HG03378 (cell line): Measurements from ENCODE around the gene ADARB2.

ENCODE experiments used
- ATAC-seq: cut with Tn5 transposase; IDR thresholded peaks from one replicate; pipeline ENCODE4 v1.9.1; 2021; ENCODE audit warnings: mild to moderate bottlenecking, moderate library complexity; ENCODE audit not compliant: unreplicated experiment

The ADARB2 gene

DNA sequence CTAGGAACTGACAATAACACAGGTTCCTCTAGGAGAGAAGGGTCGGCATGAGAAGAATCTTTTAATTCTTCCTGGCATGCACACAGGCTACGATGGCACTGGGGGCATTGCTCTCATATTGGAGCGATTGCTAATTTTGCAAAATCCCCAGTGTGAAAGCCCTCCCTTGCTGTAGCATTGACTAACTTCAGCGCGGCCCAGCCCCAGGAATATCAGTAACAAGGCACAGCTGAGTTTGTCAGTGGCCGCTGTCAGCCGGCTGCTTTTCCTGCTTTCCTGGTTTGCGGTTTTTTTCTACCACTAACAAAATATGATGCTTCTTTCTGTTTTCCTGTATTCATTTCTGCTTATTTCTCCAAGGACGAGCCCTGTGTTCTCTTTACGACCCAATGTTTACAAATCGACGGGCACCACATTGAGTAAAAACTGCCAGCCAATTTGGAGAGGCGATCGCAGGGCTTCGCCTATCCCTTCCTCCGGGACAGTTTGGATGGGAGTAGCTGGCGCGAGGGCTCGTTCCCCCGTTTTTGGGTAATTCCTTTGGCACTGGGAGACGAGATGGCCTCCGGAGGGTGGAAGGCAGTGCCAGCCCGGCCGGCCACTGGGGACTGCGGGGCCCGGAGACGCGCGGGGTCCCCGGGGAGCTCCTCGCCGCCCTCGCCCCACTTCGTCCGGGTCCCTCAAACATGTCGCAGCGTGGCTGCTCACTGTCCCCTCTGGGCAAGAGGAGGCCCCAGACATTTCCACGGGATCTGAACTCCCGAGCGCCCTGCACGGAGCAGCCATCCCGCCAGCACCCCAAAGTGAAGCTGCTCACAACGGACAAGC, 967 bp downstream of the ADARB2 start:
- ATAC-seq: no peak

DNA sequence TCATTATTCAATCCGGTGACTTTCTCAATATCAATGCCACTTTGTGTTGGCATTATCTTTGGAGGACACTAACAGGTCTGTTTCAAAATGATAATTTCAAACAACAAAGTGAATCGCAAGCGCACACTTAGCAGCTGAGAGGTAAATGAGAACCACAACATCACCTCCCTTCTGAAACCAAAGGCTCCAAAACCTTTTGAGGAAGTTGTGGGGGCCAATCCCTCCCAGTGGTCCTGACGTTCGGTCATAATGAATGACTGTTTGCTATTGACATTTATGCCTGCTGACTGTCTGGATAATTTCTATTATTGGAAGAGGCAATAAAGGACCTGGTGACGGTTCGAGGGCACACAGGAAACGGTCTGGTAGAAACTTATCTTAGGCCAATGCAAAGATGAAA, 1.8 kb downstream of the ADARB2 start:
- no peak for ATAC-seq

DNA sequence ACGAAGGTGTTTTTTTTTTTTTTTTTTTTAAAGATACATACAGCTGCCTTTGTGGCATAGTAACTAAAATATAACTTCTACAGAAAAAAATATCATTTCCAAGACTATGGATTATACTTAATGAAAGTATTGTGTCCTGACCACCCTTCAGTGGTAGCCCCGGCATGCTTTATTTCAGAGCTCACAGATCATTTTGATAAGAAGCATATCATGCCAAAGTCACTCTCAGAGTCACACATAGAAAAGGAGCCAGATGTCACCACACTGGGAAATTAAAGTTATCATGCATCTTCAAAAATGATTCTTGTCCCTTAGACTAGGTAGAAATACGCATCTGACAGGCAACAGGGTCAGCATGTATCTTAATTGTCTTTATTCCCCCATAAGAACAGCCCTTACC, 3.0 kb downstream of the ADARB2 start:
- no peak for ATAC-seq

DNA sequence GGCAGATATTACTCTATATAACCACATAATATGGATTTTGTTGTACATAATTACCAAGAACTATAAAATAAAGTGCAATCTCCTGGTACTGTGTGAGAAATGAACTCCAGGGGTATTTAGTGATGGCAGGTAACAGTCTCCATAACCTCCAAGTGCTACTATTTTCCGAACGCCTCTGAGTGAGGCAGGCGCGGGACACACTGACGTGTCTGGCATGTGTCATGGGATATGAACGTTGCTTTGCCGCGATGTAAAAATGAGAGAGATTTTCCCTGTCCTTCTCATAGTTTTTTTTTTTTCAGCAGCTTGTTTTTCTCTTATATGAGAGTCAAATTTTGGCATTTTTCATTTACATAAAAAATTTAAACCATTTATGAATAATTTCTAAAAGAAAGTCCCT, 3.6 kb downstream of the ADARB2 start:
- ATAC-seq: no peak

DNA sequence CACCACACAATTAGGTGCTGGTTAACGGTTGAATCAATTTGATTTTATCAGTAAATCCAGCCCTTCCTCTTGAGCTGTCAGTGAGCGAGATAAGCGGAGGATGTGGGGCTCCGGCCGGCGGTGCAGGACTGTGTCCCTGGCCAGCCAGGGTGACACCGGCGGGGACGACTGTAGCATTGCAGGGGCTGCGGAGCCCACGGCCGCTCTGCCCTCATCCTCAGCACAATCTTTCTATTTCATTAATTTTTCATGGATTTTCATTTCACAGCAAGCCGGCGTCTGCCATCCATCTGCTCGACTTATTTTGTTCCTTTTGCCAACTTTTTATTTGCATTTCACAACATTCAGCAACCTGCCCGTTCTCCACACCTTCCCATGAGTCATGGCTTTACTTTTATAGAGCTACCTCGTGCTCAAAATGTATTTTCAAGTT, 4.7 kb downstream of the ADARB2 start:
- ATAC-seq: no peak

DNA sequence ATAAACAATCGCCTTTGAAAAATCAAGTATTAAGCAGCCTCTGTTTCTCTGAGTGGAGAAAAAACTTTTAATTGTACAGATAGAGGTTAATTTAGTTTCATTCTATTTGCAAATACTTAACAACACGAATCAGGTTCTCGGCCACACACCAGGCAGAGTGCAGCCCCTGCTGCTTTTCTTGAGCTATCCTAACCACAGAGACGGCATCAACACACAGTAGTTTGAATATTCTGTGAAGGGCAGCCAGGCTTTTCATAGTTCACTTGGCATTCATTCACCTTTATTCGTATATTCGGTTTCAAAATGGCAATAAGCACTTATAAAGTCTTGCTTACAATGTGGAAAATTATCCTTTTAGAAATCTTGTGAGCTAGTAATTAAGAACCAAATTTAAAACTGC, 5.7 kb downstream of the ADARB2 start:
- ATAC-seq: no peak

DNA sequence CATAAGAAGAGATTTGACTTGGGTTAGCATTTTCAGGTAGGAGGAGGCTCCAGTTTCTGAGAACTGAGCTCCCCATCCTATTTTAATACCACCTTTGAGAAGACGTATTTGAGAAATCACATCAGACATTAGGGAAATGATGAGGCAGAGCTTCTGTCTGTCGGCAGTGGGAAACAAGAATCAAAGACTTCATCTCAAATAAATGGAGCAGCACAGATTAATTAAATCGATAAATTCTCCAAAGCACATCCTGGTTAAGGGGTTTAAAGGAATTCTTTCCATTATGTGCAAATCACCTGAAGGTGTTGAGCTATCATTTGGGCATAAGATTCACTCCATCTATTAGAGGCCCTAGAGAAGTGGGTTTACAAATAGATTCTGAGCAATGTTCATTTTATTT, 7.6 kb downstream of the ADARB2 start:
- ATAC-seq: no peak

DNA sequence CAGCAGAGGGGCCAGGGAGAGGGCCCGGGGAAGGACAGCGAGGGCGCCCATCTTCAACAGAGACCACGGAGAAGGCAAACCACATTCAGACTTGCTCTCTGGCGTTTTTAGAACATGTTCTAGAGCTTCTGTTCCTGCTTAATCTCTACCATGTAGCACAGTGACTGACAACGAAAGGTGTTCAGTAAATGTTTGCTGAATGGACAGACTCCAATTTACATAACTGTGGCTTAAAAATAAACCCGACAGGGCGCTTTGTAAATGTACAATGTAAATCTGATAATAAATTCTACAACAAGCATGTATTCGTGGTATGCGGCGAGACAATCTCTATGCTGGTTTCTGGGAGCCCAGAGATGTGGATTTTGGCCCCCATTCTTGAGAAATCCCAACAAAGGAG, 10.5 kb downstream of the ADARB2 start:
- ATAC-seq: no peak

DNA sequence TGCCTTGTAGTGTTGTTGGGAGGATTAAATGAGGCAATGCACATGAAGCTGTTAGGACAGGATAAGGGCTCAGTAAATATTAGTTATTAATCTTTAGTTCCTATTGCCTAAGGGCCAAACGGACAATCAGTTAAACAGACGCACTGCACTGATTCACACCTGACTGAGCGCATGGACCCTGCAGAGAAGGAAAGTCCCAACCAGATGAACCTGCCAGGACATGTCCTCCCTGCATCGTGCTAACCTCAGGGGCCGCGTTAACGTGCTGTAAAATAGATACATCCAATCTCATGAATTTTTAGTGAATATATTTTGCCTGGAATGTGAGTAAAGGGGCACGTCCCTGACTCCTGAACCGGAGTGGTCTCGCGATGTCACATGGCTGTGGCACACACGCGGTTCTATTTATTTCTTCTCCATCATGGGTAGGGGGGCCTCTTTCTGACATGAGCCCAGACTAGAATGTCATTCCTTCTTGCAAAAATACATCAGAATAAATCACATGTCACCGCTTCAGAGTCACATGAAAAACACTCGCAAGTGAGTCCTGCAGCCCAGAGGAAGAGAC, 12.3 kb downstream of the ADARB2 start:
- no peak for ATAC-seq

DNA sequence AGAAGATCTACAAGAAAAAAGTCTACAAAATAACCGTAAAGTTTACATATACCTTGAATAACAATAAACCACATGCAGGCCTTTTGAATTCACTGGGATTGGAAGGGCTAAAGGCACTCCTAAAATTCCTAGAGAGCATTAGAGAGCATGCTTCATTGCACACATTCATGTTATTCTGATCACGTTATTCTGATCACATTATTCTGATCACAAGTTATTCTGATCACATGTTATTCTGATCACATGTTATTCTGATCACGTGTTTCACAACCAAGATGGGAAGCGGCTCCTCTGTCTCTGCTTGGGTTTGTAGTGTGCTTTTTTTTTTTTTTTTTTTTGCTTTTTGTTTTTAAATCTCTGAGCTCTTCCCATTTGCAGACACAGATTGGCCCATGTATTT, 20.5 kb downstream of the ADARB2 start:
- ATAC-seq: no peak

DNA sequence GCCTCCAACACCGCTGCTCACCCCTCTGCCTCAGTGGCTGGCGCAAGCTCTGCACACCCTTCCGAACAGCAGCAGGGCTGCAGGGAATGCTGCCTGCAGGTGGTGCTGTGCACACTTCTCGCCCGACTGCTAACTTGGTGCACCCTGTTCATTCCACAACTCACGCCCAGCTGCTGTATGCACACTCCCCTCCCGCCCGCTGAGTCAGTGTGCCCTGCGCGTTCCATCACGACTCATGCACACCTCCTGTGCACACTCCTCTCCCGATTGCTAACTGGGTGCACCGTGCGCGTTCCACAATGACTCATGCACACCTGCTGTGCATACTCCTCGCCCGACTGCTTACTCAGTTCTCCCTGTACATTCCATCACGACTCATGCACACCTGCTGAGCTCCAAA, 21.5 kb downstream of the ADARB2 start:
- no peak for ATAC-seq

DNA sequence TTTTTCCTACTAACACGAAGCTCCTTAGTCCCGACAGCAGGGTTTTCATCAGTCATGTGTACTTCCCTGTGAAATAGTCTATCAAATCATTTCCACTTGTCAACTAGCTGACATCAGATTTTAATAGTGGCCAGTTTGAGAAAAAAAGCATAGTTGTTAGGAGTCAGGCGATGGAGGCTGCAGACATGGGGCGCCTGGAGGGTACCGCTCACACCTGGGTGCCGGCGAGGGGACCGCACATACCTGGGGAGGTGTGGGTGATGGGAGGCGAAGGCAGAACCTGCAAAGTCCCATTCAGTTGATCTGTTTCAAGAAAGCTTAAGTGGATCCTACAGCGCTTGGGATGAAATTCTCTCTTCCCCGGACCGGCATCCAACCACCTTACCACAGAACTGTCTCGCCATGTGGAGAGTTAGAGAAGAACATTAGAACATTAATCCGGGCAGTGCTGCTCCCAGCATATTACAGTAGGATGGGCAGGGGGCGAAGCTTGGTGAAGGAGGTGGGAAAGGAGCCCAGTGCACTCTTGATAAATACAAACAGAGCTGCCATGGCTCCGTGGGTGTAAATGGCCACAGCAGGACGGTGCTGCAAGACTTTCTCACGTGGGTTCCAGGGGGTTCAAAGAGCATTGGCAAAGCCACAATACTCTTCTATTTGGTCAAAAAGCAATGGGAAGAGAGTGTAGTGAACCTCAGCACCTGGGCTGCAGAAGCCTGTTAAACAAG, 24.2 kb downstream of the ADARB2 start:
- ATAC-seq: no peak

DNA sequence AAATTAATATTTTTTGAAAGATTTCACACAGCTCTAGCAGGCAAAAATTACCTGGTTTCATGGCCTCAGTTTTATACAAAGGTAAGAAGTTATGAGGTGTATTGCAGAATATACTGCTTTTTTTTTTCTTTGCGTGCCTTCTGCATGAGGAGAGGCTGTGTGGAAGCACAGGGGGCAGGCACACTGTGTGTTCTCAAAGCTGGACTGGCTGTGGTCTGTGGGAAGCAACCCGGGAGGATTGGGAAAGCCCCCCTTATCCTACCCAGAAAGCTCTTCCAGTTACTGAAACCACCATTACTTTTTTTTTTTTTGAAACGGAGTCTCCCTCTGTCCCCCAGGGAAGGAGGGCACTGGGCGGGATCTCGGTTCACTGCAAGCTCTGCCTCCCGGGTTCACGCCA, 25.0 kb downstream of the ADARB2 start:
- no peak for ATAC-seq

DNA sequence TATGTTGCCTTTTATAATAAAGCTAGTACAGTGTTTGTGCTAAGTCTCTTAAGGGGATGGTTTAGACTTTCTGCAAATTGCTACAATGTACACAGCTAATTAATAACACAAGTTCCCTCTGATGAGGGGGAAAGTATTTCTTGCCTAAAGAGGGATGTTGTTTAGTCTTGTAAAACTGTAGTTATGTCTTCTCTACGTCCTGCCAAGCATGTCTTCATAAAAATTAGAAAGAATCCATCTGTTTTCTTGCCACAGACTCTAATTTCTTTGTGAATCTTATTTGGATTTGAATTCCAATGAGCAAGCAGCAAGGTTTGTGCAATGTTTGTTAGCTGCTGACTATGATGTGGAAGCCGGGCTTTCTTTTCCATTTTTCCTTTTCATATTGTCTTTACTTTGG, 28.2 kb downstream of the ADARB2 start:
- ATAC-seq: no peak

DNA sequence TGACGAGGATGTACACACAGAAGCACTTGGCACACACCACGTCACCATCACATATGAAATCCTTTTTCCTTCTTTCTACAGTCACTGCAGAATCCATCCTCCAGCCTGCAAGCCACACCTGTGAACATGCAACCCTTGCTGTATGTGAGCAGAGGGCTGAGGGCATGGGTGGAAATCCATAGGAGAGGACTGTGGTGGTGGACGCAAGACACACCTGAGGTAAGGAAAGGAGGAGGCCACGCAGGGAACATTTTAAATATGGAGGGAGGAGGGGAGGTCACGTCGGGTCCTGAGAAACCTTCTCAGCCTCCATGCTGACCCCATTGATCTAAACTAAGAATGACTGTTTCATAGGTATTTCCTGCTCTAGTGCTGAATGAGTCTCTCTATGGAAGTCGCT, 28.6 kb downstream of the ADARB2 start:
- ATAC-seq: no peak

DNA sequence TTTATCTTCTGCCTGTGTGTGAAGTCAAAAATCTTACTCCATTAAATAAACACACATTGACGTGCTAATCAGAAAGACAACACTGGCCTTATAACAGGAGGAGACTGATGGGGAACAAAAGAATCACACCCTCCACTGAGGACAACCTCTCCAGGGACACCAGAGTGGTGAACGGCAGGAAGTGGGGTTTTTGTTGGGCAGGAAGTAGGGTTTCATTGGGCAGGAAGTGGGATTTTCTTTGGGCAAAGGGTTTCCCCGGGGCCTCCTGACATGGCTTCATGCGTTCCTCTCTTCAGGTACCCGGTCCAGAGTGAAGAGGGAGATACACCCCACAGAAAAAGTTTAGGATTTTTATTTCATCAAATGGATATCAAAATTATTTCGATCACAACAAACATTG, 30.6 kb downstream of the ADARB2 start:
- ATAC-seq: no peak

DNA sequence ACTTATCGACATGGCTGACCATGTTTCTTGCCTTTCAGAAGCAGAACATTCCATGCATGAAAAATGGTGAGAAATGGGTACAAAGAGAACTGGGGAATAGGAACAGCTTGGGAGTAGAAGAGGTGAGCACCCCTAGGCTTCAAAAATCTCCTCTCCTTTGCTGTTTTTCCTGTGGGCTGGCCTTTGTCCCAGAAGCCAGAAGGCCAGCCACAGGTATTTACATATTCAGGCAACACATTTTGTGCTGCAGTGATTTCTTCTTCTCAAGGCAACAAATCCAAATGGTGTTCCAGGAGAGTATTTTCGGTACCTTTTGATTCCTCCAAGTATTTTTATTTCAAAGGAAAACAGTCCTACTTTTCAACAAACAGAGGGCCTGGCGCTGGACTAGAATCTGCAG, 31.1 kb downstream of the ADARB2 start:
- no peak for ATAC-seq

DNA sequence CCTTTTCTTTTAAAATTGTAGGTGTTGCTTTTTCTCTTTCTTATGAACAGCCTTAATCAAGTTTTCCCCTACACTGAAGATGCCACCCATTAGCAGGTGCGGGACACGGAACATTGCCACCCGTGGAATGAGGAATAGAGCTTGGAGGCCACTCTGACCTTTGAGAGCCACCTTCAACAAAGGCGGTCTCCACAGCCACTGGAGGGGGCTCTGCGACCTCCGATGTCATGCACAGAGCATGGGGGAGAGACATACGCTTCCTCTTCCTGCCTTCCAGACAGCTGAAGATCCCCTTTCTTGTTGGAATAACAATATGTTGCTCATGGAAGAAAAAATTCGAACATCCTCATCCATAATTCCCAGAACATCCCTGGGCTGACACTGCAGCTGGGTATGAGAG, 39.1 kb downstream of the ADARB2 start:
- ATAC-seq: no peak

DNA sequence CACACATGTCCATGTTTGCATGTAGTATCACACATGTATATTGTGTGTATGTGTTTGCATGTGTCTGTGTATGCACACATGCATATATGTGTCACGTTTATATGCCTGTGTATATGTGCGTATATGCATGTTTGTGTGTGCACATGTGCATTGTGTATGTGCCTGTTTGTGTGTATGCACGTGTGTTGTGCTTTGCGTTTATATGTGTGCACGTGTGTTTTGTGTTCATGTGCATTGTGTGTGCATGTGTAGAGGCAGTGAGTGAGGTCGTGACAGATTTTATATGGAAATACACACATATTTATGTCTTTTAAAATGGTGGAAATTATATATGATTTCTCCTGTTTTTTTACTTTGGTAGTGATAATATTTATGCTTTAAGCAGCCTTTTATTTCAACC, 41.2 kb downstream of the ADARB2 start:
- no peak for ATAC-seq

DNA sequence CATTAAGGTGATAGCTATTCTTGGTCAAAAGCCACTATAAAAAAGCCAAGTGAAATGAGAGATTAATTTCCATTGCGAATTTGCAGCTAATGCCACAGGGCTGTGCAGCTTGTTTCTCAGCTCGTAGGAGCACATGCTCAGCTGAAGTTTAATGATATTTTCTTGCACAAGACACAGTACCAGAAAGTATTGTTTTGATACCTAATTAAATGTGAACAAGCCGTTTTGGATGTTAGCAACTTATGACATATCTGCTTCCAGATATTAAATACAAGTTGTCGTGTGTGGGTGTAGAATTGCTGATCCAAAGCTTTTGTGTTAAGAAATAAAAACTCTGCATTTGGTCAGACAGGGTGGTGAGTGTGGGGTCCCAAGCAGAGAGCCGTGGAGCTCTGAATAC, 47.2 kb downstream of the ADARB2 start:
- no peak for ATAC-seq

DNA sequence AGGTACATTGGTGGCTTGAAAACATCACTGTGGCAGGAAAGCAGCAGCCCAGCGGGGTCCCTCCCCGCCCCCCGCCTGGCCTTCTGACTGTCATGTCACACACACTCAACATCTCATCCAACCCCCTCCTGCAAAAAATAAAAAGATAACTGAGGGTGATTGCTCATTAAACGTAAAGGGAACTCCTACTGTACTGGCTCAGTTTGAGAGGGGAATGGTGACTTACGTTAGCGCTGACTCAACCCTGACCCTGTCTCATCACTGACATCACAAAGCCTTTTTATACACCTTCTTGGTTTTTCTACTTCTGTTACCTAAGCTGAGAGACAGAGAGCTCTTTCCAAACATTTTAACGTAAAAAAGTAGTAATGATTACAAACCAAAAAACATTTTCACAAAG, 48.8 kb downstream of the ADARB2 start:
- no peak for ATAC-seq

DNA sequence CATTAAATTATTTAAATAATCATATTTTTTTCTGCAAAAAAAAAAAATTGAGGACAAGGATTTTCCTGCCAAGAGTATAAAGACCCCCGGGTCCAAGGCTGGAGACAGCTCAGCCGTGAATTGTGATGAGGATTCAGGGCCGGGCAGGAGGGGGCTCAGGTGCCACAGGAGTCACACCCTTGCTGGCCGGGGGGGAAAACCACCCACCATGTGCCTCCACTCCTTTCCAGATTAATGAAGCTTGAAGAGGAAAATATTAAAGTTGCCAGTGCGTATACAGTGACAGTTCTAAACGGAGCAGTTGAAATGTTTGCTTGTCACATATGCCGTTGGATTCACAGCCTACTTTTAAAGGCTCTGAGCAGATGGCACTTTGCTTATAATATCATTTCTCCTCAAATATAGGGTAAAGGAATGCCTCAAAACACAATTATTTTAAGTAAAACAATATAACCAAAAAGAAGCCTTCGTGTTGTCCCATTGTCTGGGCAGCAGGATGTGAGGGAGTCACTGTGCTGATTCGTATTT, 49.6 kb downstream of the ADARB2 start:
- no peak for ATAC-seq
